ENCODE measurements around the gene PFKFB4.
"Not testable (repeated sequence)": the region's sequence is repeated elsewhere in the genome, so short reads cannot be mapped to it uniquely, and the experiment has no call there.

Gene PFKFB4

GRCh38 chr3:48475188-48475587 is 81.4 kb downstream of the PFKFB4 start:
- DNase-seq: no peak
- intact Hi-C loops (cut with DNase I): no loop called here

GRCh38 chr3:48474619-48475018 is 82.0 kb downstream of the PFKFB4 start:
- DNase-seq: no peak
- intact Hi-C loops (cut with DNase I): no loop called here

GRCh38 chr3:48474031-48474430 is 82.6 kb downstream of the PFKFB4 start:
- DNase-seq; intact Hi-C loops (cut with DNase I): not testable (repeated sequence)

GRCh38 chr3:48473617-48473952 is 83.0 kb downstream of the PFKFB4 start:
- intact Hi-C loops (cut with DNase I): no loop called here
- DNase-seq: no peak

GRCh38 chr3:48472923-48473616 is 83.5 kb downstream of the PFKFB4 start:
- DNase-seq: peak; percentile 73 to 96 (median 88)
- intact Hi-C loops (cut with DNase I): no loop called here

- intact Hi-C loops (cut with DNase I): no loop called here
- DNase-seq: peak in 2 of 42 donors; percentile 18 to 26
Observed at GRCh38 chr3:48472673-48472922, 84.0 kb downstream of the PFKFB4 start.

- no peak for DNase-seq
- intact Hi-C loops (cut with DNase I): no loop called here
Observed at GRCh38 chr3:48470286-48470685, 86.3 kb downstream of the PFKFB4 start.

GRCh38 chr3:48469046-48469915 is 87.3 kb downstream of the PFKFB4 start:
- DNase-seq: peak in 15 of 42 donors; percentile 8 to 64 (median 43)
- intact Hi-C loops (cut with DNase I): no loop called here

- peak in 4 of 42 donors; percentile 7 to 59 (median 28) for DNase-seq
- intact Hi-C loops (cut with DNase I): no loop called here
Observed at GRCh38 chr3:48468329-48468731, 88.3 kb downstream of the PFKFB4 start.
